Choroid plexus epithelial cell (primary cell): ENCODE results near the gene RPS19BP1.
A peak's percentile ranks its signal among the peaks of the same experiment; 100 is the strongest.

Experiments used
- DNase-seq: peaks from one replicate; pipeline ENCODE4 v3.0.0-alpha.2; 2010; ENCODE audit warnings: low read depth
- H3K4me3 ChIP-seq: 2 replicates; pipeline ENCODE4 v1.5.1; 2011; ENCODE audit warnings: low read depth, mild to moderate bottlenecking, control low read depth, low read length, moderate library complexity
- TF ChIP-seq, protein P1 (sequence below): conservative IDR thresholded peaks from 2 replicates; pipeline ENCODE4 v1.5.1; 2011; ENCODE audit warnings: low read depth, mild to moderate bottlenecking, control low read depth, inconsistent platforms, low read length, moderate library complexity

Gene RPS19BP1

GRCh38 chr22:39496131-39496838 is 36.3 kb downstream of the RPS19BP1 start:
- H3K4me3 ChIP-seq: no peak overlapping the region
- DNase-seq: peak; percentile 85

DNA sequence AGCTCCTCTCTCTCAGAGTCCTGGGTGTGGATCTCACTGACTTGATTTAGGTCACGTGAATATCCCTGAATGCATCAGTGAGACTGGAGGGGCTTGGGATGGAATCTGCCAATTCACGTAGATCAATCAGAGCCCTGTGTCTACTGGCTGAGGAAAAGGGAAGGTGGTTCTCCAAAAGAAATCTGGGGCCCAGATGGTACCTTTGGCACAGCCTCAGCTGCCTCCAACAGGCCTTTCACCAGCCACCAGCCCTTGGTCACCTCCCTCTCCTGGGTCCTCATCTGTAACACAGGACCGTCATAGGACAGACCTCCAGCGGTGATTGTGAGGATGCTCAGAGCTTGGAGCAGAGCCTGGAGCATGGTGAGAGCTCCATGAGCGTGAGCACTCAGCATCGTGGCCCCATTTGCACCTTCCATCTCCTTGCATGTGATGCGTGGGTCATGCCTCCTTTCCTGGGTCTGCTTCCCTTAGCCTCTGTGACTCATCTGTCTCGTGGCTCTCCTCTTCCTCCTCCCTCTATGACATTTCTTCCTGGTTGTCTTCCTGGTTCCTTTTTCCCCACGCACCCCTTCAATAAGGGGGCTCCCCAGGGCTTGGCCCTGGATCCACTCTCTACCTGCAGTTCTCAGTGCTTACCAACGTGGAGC is 38.0 kb downstream of the RPS19BP1 start:
- DNase-seq: no peak
- no peak overlapping the region for H3K4me3 ChIP-seq

More at GRCh38 chr22:39496131-39496838, 36.3 kb downstream of the RPS19BP1 start:
- TF ChIP-seq, protein P1, sequence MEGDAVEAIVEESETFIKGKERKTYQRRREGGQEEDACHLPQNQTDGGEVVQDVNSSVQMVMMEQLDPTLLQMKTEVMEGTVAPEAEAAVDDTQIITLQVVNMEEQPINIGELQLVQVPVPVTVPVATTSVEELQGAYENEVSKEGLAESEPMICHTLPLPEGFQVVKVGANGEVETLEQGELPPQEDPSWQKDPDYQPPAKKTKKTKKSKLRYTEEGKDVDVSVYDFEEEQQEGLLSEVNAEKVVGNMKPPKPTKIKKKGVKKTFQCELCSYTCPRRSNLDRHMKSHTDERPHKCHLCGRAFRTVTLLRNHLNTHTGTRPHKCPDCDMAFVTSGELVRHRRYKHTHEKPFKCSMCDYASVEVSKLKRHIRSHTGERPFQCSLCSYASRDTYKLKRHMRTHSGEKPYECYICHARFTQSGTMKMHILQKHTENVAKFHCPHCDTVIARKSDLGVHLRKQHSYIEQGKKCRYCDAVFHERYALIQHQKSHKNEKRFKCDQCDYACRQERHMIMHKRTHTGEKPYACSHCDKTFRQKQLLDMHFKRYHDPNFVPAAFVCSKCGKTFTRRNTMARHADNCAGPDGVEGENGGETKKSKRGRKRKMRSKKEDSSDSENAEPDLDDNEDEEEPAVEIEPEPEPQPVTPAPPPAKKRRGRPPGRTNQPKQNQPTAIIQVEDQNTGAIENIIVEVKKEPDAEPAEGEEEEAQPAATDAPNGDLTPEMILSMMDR: peak; percentile 87

DNA sequence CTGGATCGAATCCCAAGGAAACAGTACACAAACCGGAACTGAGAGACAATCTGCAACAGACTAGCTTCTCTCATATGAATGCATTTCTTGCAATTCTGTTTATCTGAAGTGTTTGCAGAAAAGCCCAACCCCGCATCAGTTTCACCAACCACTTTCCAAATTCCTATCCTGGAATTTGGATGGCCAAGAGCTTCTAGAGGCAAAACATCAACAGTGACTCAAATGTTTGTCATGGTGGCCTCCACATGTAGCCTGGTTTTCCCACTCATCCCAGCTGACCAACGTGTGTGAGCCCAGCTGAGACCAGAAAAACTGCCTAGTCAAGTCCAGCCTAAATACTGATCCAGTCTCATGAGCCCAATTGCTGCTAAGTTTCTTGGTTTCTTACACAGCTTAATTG is 38.8 kb downstream of the RPS19BP1 start:
- DNase-seq: peak; percentile 44
- TF ChIP-seq, protein P1: no peak
- no peak overlapping the region for H3K4me3 ChIP-seq

More for the DNA sequence above, 38.0 kb downstream of the RPS19BP1 start:
- TF ChIP-seq, protein P1: no peak

DNA sequence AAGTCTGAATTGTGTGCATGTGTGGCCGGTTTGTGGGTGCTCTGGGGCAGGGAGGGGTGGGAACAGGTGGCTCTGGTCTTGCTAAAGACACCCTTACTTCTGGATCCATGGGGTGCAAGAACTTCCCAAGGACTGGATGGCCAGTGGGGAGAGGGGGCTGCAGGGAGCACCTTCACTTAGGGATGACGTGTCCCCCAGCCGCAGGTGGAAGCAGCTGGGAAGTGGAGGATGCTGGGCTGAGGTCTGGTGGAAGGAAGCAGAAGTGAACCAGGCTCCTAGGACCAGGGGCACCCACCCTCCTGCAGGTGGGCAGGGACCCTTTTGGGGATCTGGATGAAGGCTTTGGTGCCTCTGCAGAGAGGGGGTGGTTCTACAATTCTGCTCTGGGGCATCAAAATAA is 40.4 kb downstream of the RPS19BP1 start:
- TF ChIP-seq, protein P1: no peak
- no peak for DNase-seq
- no peak overlapping the region for H3K4me3 ChIP-seq

- DNase-seq: no peak
- H3K4me3 ChIP-seq: no peak overlapping the region
- TF ChIP-seq, protein P1: no peak
Observed at GRCh38 chr22:39491696-39492095, 40.9 kb downstream of the RPS19BP1 start.

- no peak for DNase-seq
- no peak overlapping the region for H3K4me3 ChIP-seq
- TF ChIP-seq, protein P1: no peak
Observed at GRCh38 chr22:39490966-39491680, 41.4 kb downstream of the RPS19BP1 start.
